Colon (tissue), 2 donors: ENCODE data around the gene DLK1.

Experiments
- FAIRE-seq: peaks from 2 replicates; lab custom pipeline; 2012; peaks lifted over from hg19 to GRCh38; lab: Jason Lieb, UNC
- donor health status: control.
- donor health status: control.

DLK1 gene

GRCh38 chr14:100693877-100694578 is 32.7 kb upstream of the DLK1 start:
- FAIRE-seq = no peak

GRCh38 chr14:100694579-100695422 is 31.9 kb upstream of the DLK1 start:
- no peak for FAIRE-seq

GRCh38 chr14:100695423-100695738 is 31.3 kb upstream of the DLK1 start:
- no peak for FAIRE-seq

GRCh38 chr14:100696008-100696407 is 30.7 kb upstream of the DLK1 start:
- no peak for FAIRE-seq

GRCh38 chr14:100696590-100696989 is 30.1 kb upstream of the DLK1 start:
- no peak for FAIRE-seq

GRCh38 chr14:100698066-100698465 is 28.6 kb upstream of the DLK1 start:
- no peak for FAIRE-seq

- no peak for FAIRE-seq
Observed at GRCh38 chr14:100698666-100699448, 27.8 kb upstream of the DLK1 start.

GRCh38 chr14:100701314-100701713 is 25.4 kb upstream of the DLK1 start:
- FAIRE-seq = no peak

- FAIRE-seq = no peak
Observed at GRCh38 chr14:100702590-100702989, 24.1 kb upstream of the DLK1 start.

- FAIRE-seq = no peak
Observed at GRCh38 chr14:100703386-100704220, 23.1 kb upstream of the DLK1 start.

GRCh38 chr14:100706200-100706599 is 20.5 kb upstream of the DLK1 start:
- no peak for FAIRE-seq

- no peak for FAIRE-seq
Observed at GRCh38 chr14:100706860-100707259, 19.8 kb upstream of the DLK1 start.

GRCh38 chr14:100708425-100709288 is 18.0 kb upstream of the DLK1 start:
- FAIRE-seq = no peak

GRCh38 chr14:100709289-100710284 is 17.1 kb upstream of the DLK1 start:
- FAIRE-seq = no peak

GRCh38 chr14:100710391-100710790 is 16.3 kb upstream of the DLK1 start:
- FAIRE-seq = no peak

- FAIRE-seq = no peak
Observed at GRCh38 chr14:100710826-100711462, 15.7 kb upstream of the DLK1 start.

GRCh38 chr14:100711493-100711892 is 15.2 kb upstream of the DLK1 start:
- no peak for FAIRE-seq

GRCh38 chr14:100712490-100712889 is 14.2 kb upstream of the DLK1 start:
- FAIRE-seq = no peak

GRCh38 chr14:100713705-100714104 is 13.0 kb upstream of the DLK1 start:
- no peak for FAIRE-seq
